Fibroblast of mammary gland (primary cell): Measurements from ENCODE around the gene C17orf107.
A peak's percentile ranks its signal among the peaks of the same experiment; 100 is the strongest.

Source experiments
- DNase-seq: peaks from one replicate; pipeline ENCODE4 v3.0.0-alpha.2; 2010; ENCODE audit warnings: low read depth
- H3K4me3 ChIP-seq: 2 replicates; pipeline ENCODE4 v1.5.1; 2011; ENCODE audit warnings: low read depth, mild to moderate bottlenecking, low read length, moderate library complexity; ENCODE audit not compliant: control insufficient read depth
- CTCF ChIP-seq: conservative IDR thresholded peaks from 2 replicates; pipeline ENCODE4 v1.5.1; 2011; ENCODE audit warnings: low read depth, low read length, inconsistent platforms; ENCODE audit not compliant: control insufficient read depth, insufficient read depth

C17orf107 gene

GRCh38 chr17:4879601-4880000 lies 19.7 kb upstream of the C17orf107 start:
- no peak overlapping the region for H3K4me3 ChIP-seq
- DNase-seq: no peak
- TF ChIP-seq CTCF: no peak

- DNase-seq: no peak
- no peak for TF ChIP-seq CTCF
- no peak overlapping the region for H3K4me3 ChIP-seq
These were observed 18.5 kb upstream of the C17orf107 start for GRCh38 chr17:4880857-4881256.

GRCh38 chr17:4881761-4882555 lies 17.4 kb upstream of the C17orf107 start:
- H3K4me3 ChIP-seq: no peak overlapping the region
- peak; percentile 75 for TF ChIP-seq CTCF
- DNase-seq: peak; percentile 22

- no peak for TF ChIP-seq CTCF
- no peak for DNase-seq
- H3K4me3 ChIP-seq: no peak overlapping the region
These were observed 14.8 kb upstream of the C17orf107 start for GRCh38 chr17:4884489-4884888.

- DNase-seq: no peak
- no peak for TF ChIP-seq CTCF
These were observed 12.5 kb upstream of the C17orf107 start for GRCh38 chr17:4886830-4887229.

GRCh38 chr17:4887581-4887980 lies 11.8 kb upstream of the C17orf107 start:
- no peak for DNase-seq
- no peak for TF ChIP-seq CTCF
- H3K4me3 ChIP-seq: no peak overlapping the region

More at GRCh38 chr17:4886830-4887229, 12.5 kb upstream of the C17orf107 start:
- H3K4me3 ChIP-seq: no peak overlapping the region
